Ishikawa (cell line): ENCODE data around the gene PDZD2.

Source experiments
- CEBPB ChIP-seq: IDR thresholded peaks from 2 replicates; pipeline ENCODE4 v1.6.1; 2012
- CREB1 ChIP-seq: IDR thresholded peaks from 2 replicates; pipeline ENCODE4 v1.6.1; 2012; ENCODE audit warnings: low read depth
- EGR1 ChIP-seq: IDR thresholded peaks from 2 replicates; pipeline ENCODE4 v1.6.1; 2012
- EP300 ChIP-seq: IDR thresholded peaks from 2 replicates; pipeline ENCODE4 v1.6.1; 2012; ENCODE audit warnings: borderline replicate concordance
- FOXM1 ChIP-seq: IDR thresholded peaks from 2 replicates; pipeline ENCODE4 v1.6.1; 2012; ENCODE audit warnings: low read depth, borderline replicate concordance
- MAX ChIP-seq: IDR thresholded peaks from 2 replicates; pipeline ENCODE4 v1.6.1; 2012
- NFIC ChIP-seq: IDR thresholded peaks from 2 replicates; pipeline ENCODE4 v1.6.1; 2012
- RAD21 ChIP-seq: IDR thresholded peaks from 2 replicates; pipeline ENCODE4 v1.6.1; 2012; ENCODE audit warnings: low read depth
- REST ChIP-seq: IDR thresholded peaks from 2 replicates; pipeline ENCODE4 v1.6.1; 2012; ENCODE audit warnings: low read depth, mild to moderate bottlenecking
- TAF1 ChIP-seq: IDR thresholded peaks from 2 replicates; pipeline ENCODE4 v1.6.1; 2012; ENCODE audit warnings: low read depth, mild to moderate bottlenecking
- TCF12 ChIP-seq: IDR thresholded peaks from 2 replicates; pipeline ENCODE4 v1.6.1; 2012; ENCODE audit warnings: low read depth
- TEAD4 ChIP-seq: IDR thresholded peaks from 2 replicates; pipeline ENCODE4 v1.6.1; 2012
- USF1 ChIP-seq: IDR thresholded peaks from 2 replicates; pipeline ENCODE4 v1.6.1; 2012
- YY1 ChIP-seq: IDR thresholded peaks from 2 replicates; pipeline ENCODE4 v1.6.1; 2012; ENCODE audit warnings: low read depth
- ZBTB7A ChIP-seq: IDR thresholded peaks from 2 replicates; pipeline ENCODE4 v1.6.1; 2012; ENCODE audit warnings: low read depth

Gene PDZD2

GRCh38 chr5:32024751-32025150 is 385.8 kb downstream of the PDZD2 start:
- no peak for TF ChIP-seq EP300

GRCh38 chr5:32027093-32027716 is 388.3 kb downstream of the PDZD2 start:
- TF ChIP-seq RAD21 (no peak), REST (no peak), TCF12 (no peak), FOXM1 (no peak), USF1 (no peak), TEAD4 (no peak), ZBTB7A (no peak), MAX (no peak), TAF1 (no peak), CEBPB (no peak), YY1 (no peak), NFIC (no peak), CREB1 (no peak), EGR1 (no peak), EP300 (no peak)

GRCh38 chr5:32027717-32028458 is 389.0 kb downstream of the PDZD2 start:
- TF ChIP-seq TCF12 = no peak
- no peak for TF ChIP-seq MAX
- TF ChIP-seq REST = no peak
- TF ChIP-seq RAD21 = no peak
- TF ChIP-seq CEBPB = peak; percentile 97

- TF ChIP-seq TAF1 (no peak), TCF12 (no peak), USF1 (no peak), NFIC (no peak), TEAD4 (no peak), FOXM1 (no peak), MAX (no peak), RAD21 (no peak), EGR1 (no peak), ZBTB7A (no peak), YY1 (no peak), REST (no peak), CREB1 (no peak), EP300 (no peak), CEBPB (no peak)
Measured at GRCh38 chr5:32029261-32029660, 390.3 kb downstream of the PDZD2 start.
